CD4-positive, alpha-beta T cell (primary cell): ENCODE data around the gene GFPT2. TPM values are rescaled to one million over a fixed set of nuclear protein-coding genes. Genes with fewer than 3 reads are reported as not detected.

Experiments used
- ATAC-seq: fragments of 200-7000 bp; cut with Tn5 transposase; one replicate; pipeline ENCODE4 v1.10.0; 2022; ENCODE audit warnings: mild to moderate bottlenecking; ENCODE audit not compliant: poor library complexity
- CTCF ChIA-PET: fragments of 350-600 bp; sonication (Branson Sonifier 250); formaldehyde crosslinking; loops from one replicate; lab custom pipeline; 2021; ENCODE audit warnings: antibody characterized with exemption, inconsistent platforms; lab: Charles Lee
- POLR2A ChIA-PET: fragments of 350-600 bp; sonication (Branson Sonifier 250); formaldehyde crosslinking; loops from one replicate; lab custom pipeline; 2021; ENCODE audit warnings: antibody characterized with exemption, inconsistent platforms; lab: Charles Lee
- DNase-seq, 14 experiments: peaks; one replicate each; pipeline ENCODE4 v3.0.0-alpha.2; 2013 to 2020; ENCODE audit warnings: mixed read lengths in 2 of 14
- H3K27ac ChIP-seq, 2 donors: one replicate each; pipeline versions ENCODE4 v1.5.1 to v1.7.0; 2013; ENCODE audit warnings: low read length in 2 of 2, low read depth in 1 of 2, mild to moderate bottlenecking in 1 of 2
- H3K27me3 ChIP-seq, 2 experiments: 1 replicate in 1 of 2; 2 replicates in 1 of 2; pipeline versions ENCODE4 v1.6.1 to v1.7.0; 2013; ENCODE audit warnings: low read length in 2 of 2, control low read depth in 1 of 2, mild to moderate bottlenecking in 1 of 2, moderate library complexity in 1 of 2; ENCODE audit not compliant: insufficient read depth in 2 of 2, control insufficient read depth in 1 of 2
- H3K36me3 ChIP-seq: one replicate; pipeline ENCODE4 v1.6.1; 2013; ENCODE audit warnings: low read length, control low read depth; ENCODE audit not compliant: insufficient read depth
- H3K4me1 ChIP-seq: one replicate; pipeline ENCODE4 v1.6.1; 2013; ENCODE audit warnings: low read length, control low read depth; ENCODE audit not compliant: insufficient read depth
- H3K4me3 ChIP-seq: one replicate; pipeline ENCODE4 v1.5.1; 2013; ENCODE audit warnings: mild to moderate bottlenecking, low read length, moderate library complexity
- H3K9me3 ChIP-seq, 2 experiments: 1 replicate in 1 of 2; 2 replicates in 1 of 2; pipeline versions ENCODE4 v1.6.1 to v1.7.0; 2013; ENCODE audit warnings: low read length in 2 of 2, mild to moderate bottlenecking in 2 of 2, control low read depth in 1 of 2, moderate library complexity in 1 of 2; ENCODE audit not compliant: control insufficient read depth in 1 of 2, insufficient read depth in 1 of 2
- H3K27ac Mint-ChIP-seq: one replicate; pipeline ENCODE4 v1.8.0; 2020; ENCODE audit warnings: mixed read lengths
- H3K27me3 Mint-ChIP-seq: one replicate; pipeline ENCODE4 v1.8.0; 2021; ENCODE audit warnings: mixed read lengths
- H3K36me3 Mint-ChIP-seq: one replicate; pipeline ENCODE4 v1.8.0; 2021; ENCODE audit warnings: low read depth, mixed read lengths
- H3K4me1 Mint-ChIP-seq: one replicate; pipeline ENCODE4 v1.8.0; 2021; ENCODE audit warnings: low read depth, mixed read lengths
- H3K4me3 Mint-ChIP-seq: one replicate; pipeline ENCODE4 v1.8.0; 2020; ENCODE audit warnings: mild to moderate bottlenecking, mixed read lengths
- H3K9me3 Mint-ChIP-seq: one replicate; pipeline ENCODE4 v1.8.0; 2020; ENCODE audit warnings: mixed read lengths
- CTCF ChIP-seq: fragments of 200-600 bp; IDR thresholded peaks from one replicate; pipeline ENCODE4 v1.8.0; 2022; ENCODE audit warnings: antibody characterized with exemption, mild to moderate bottlenecking
- intact Hi-C, 2 experiments: fragments of 100-400 bp; cut with DNase I in 1 of 2; cut with micrococcal nuclease in 1 of 2; formaldehyde crosslinking; loops; one replicate each; pipeline versions ENCODE4 v1.15.1 to v1.9.0; 2023 to 2025; cut with DNase I, micrococcal nuclease
- total RNA-seq, 174 experiments: library from RNA in 2 of 174; stranded (reverse) in 2 of 174; gene quantifications; one replicate each; pipeline ENCODE4 v1.2.3 and lab custom pipeline; 2021 to 2026

The GFPT2 gene
- total RNA-seq, 2 experiments from 2014 or later, result 1.1 to 1.5 TPM

GRCh38 chr5:180333661-180334060, 19.5 kb downstream of the GFPT2 start:
- no peak for TF ChIP-seq CTCF
- ChIA-PET CTCF (no interaction called here), POLR2A (no interaction called here)
- Mint-ChIP-seq H3K9me3 (no peaks in the 10 kb centered on the region), H3K27me3 (peaks cover 28% of the 10 kb centered on the region), H3K36me3 (no peaks in the 10 kb centered on the region), H3K27ac (no peak overlapping the region), H3K4me3 (no peak overlapping the region), H3K4me1 (no peaks in the 10 kb centered on the region)
- Histone ChIP-seq H3K4me1 (peaks cover 3% of the 10 kb centered on the region), H3K36me3 (no peaks in the 10 kb centered on the region), H3K4me3 (no peak overlapping the region), H3K27ac (no peak overlapping the region), H3K9me3 (peaks cover 0 to 3% of the 10 kb centered on the region in 2 experiments), H3K27me3 (peaks cover 5 to 7% of the 10 kb centered on the region in 2 experiments)
- DNase-seq, result no peak
- intact Hi-C loops, result no loop called here
- no peak for ATAC-seq

- DNase-seq (no peak), ATAC-seq (no peak)
- no peak overlapping the region for H3K27ac Mint-ChIP-seq
- H3K4me1 Mint-ChIP-seq, result no peaks in the 10 kb centered on the region
- Histone ChIP-seq H3K36me3 (no peaks in the 10 kb centered on the region), H3K4me1 (peaks cover 7% of the 10 kb centered on the region), H3K9me3 (peaks cover 0 to 3% of the 10 kb centered on the region in 2 experiments), H3K27ac (no peak overlapping the region), H3K27me3 (peaks cover 5 to 6% of the 10 kb centered on the region in 2 experiments), H3K4me3 (no peak overlapping the region)
- peaks cover 28% of the 10 kb centered on the region for H3K27me3 Mint-ChIP-seq
- TF ChIP-seq CTCF, result no peak
- intact Hi-C loops, result no loop called here
- H3K9me3 Mint-ChIP-seq, result no peaks in the 10 kb centered on the region
- ChIA-PET POLR2A (interaction anchor here (0.6 kb wide), 1 partner anchor 784 kb away, joined by 3 read pairs; no protein-coding TSS in a partner anchor), CTCF (no interaction called here)
- H3K36me3 Mint-ChIP-seq, result no peaks in the 10 kb centered on the region
- no peak overlapping the region for H3K4me3 Mint-ChIP-seq
These were observed 20.3 kb downstream of the GFPT2 start for GRCh38 chr5:180332861-180333260.

- Histone ChIP-seq H3K27ac (no peak overlapping the region), H3K4me3 (no peak overlapping the region), H3K36me3 (no peaks in the 10 kb centered on the region), H3K4me1 (peaks cover 7% of the 10 kb centered on the region), H3K27me3 (peaks cover 5 to 6% of the 10 kb centered on the region in 2 experiments), H3K9me3 (peaks cover 0 to 3% of the 10 kb centered on the region in 2 experiments)
- Mint-ChIP-seq H3K9me3 (no peaks in the 10 kb centered on the region), H3K4me1 (no peaks in the 10 kb centered on the region), H3K27me3 (peaks cover 28% of the 10 kb centered on the region), H3K4me3 (no peak overlapping the region), H3K27ac (no peak overlapping the region), H3K36me3 (no peaks in the 10 kb centered on the region)
- DNase-seq, result no peak
- CTCF ChIA-PET, result no interaction called here
- no peak for TF ChIP-seq CTCF
- no peak for ATAC-seq
- intact Hi-C loops, result no loop called here
- POLR2A ChIA-PET, result interaction anchor here (0.6 kb wide), 1 partner anchor 784 kb away, joined by 3 read pairs; no protein-coding TSS in a partner anchor
These were observed 21.1 kb downstream of the GFPT2 start for GRCh38 chr5:180332051-180332517.
